ENCODE results near the gene SELP. TPM values are rescaled to one million over a fixed set of nuclear protein-coding genes. Genes with fewer than 3 reads are reported as not detected.
"Not testable (repeated sequence)": the region's sequence is repeated elsewhere in the genome, so short reads cannot be mapped to it uniquely, and the experiment has no call there.

The SELP gene
- total RNA-seq, 1 donor from 2014 or later, result not detected

- no peaks in the 10 kb centered on the region for H3K27me3 ChIP-seq
- H3K27ac Mint-ChIP-seq, result no peak overlapping the region
- no peaks in the 10 kb centered on the region for H3K79me2 ChIP-seq (ENCODE audit: low read depth)
- no peaks in the 10 kb centered on the region for H3K36me3 Mint-ChIP-seq
- H4K20me1 ChIP-seq (ENCODE audit: low read depth), result no peaks in the 10 kb centered on the region
- TF ChIP-seq, protein P1, sequence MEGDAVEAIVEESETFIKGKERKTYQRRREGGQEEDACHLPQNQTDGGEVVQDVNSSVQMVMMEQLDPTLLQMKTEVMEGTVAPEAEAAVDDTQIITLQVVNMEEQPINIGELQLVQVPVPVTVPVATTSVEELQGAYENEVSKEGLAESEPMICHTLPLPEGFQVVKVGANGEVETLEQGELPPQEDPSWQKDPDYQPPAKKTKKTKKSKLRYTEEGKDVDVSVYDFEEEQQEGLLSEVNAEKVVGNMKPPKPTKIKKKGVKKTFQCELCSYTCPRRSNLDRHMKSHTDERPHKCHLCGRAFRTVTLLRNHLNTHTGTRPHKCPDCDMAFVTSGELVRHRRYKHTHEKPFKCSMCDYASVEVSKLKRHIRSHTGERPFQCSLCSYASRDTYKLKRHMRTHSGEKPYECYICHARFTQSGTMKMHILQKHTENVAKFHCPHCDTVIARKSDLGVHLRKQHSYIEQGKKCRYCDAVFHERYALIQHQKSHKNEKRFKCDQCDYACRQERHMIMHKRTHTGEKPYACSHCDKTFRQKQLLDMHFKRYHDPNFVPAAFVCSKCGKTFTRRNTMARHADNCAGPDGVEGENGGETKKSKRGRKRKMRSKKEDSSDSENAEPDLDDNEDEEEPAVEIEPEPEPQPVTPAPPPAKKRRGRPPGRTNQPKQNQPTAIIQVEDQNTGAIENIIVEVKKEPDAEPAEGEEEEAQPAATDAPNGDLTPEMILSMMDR (IDR thresholded peaks at IDR 0.05), result no peak
- TF ChIP-seq EZH2 (IDR thresholded peaks at IDR 0.05) (no peak), EZH2phosphoT487 (IDR thresholded peaks at IDR 0.05) (no peak)
- peaks cover 5% of the 10 kb centered on the region for H3K27me3 Mint-ChIP-seq (ENCODE audit: insufficient read depth, low read depth)
- H3K4me3 ChIP-seq, result no peak overlapping the region
- no peak overlapping the region for H3K9ac ChIP-seq
- no peak for DNase-seq (ENCODE audit: low spot score)
- no peak overlapping the region for H3K27ac ChIP-seq
- H3F3A ChIP-seq (ENCODE audit: low read depth), result no peaks in the 10 kb centered on the region
- H3K36me3 ChIP-seq, result no peaks in the 10 kb centered on the region
- no peaks in the 10 kb centered on the region for H3K9me3 ChIP-seq (ENCODE audit: low read depth)
- H3K4me2 ChIP-seq, result no peak overlapping the region
- H3K9me3 Mint-ChIP-seq, result no peaks in the 10 kb centered on the region
- H3K4me1 ChIP-seq, result no peaks in the 10 kb centered on the region
- H2AFZ ChIP-seq (replicated peaks), result no peak overlapping the region
- no peak overlapping the region for H3K4me3 Mint-ChIP-seq
- no peaks in the 10 kb centered on the region for H3K4me1 Mint-ChIP-seq
These were observed 40.9 kb upstream of the SELP start for GRCh38 chr1:169670836-169671235.

GRCh38 chr1:169670244-169670643 is 40.3 kb upstream of the SELP start:
- not testable (repeated sequence) for H3K4me3 Mint-ChIP-seq; H2AFZ ChIP-seq (replicated peaks); H4K20me1 ChIP-seq (ENCODE audit: low read depth); H3K4me1 Mint-ChIP-seq; H3K4me1 ChIP-seq; H3K36me3 Mint-ChIP-seq; DNase-seq (ENCODE audit: low spot score); H3K9me3 ChIP-seq (ENCODE audit: low read depth); H3K36me3 ChIP-seq; H3K4me2 ChIP-seq; H3K9me3 Mint-ChIP-seq; H3F3A ChIP-seq (ENCODE audit: low read depth); H3K27ac ChIP-seq; H3K27me3 ChIP-seq; H3K27me3 Mint-ChIP-seq (ENCODE audit: insufficient read depth, low read depth); H3K9ac ChIP-seq; H3K79me2 ChIP-seq (ENCODE audit: low read depth); H3K4me3 ChIP-seq; H3K27ac Mint-ChIP-seq

DNA sequence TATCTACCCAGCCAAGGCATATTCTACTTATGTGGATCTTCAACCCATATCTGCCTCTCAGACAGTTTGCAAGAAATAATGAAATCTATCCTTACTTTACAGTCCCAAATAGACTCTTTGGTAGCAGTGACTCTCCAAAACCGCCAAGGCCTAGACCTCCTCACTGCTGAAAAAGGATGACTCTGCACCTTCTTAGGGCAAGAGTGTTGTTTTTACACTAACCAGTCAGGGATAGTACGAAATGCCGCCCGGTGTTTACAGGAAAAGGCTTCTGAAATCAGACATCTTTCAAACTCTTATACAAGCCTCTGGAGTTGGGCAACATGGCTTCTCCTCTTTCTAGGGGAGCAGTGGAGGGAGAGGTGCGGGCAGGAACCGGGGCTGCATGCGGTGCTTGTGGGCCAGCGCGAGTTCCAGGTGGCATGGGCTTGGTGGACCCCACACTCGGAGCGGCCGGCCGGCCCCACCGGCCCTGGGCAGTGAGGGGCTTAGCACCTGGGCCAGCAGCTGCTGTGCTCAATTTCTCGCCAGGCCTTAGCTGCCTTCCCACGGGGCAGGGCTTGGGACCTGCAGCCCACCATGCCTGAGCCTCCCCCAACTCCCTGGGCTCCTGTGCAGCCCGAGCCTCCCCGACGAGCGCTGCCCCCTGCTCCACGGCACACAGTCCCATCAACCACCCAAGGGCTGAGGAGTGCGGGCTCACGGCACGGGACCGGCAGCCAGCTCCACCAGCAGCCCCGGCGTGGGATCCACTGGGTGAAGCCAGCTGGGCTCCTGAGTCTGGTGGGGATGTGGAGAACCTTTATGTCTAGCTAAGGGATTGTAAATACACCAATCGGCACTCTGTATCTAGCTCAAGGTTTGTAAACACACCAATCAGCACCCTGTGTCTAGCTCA is 38.0 kb upstream of the SELP start:
- not testable (repeated sequence) for H3K9me3 Mint-ChIP-seq; H3K9me3 ChIP-seq (ENCODE audit: low read depth); H3K36me3 Mint-ChIP-seq; H3K4me3 ChIP-seq; H3K36me3 ChIP-seq; H4K20me1 ChIP-seq (ENCODE audit: low read depth); H3K4me1 Mint-ChIP-seq; DNase-seq (ENCODE audit: low spot score); H3K27ac Mint-ChIP-seq; H3K4me1 ChIP-seq; H3F3A ChIP-seq (ENCODE audit: low read depth); H3K27ac ChIP-seq; H3K27me3 ChIP-seq; H3K4me3 Mint-ChIP-seq; H2AFZ ChIP-seq (replicated peaks); H3K79me2 ChIP-seq (ENCODE audit: low read depth); H3K27me3 Mint-ChIP-seq (ENCODE audit: insufficient read depth, low read depth); H3K4me2 ChIP-seq; H3K9ac ChIP-seq

- H3F3A ChIP-seq (ENCODE audit: low read depth); H3K4me3 ChIP-seq; H3K79me2 ChIP-seq (ENCODE audit: low read depth); H3K27me3 Mint-ChIP-seq (ENCODE audit: insufficient read depth, low read depth); H3K27ac ChIP-seq; H2AFZ ChIP-seq (replicated peaks); H3K4me3 Mint-ChIP-seq; H3K9me3 Mint-ChIP-seq; H3K27me3 ChIP-seq; H3K36me3 ChIP-seq; H3K4me1 ChIP-seq; H3K4me1 Mint-ChIP-seq; DNase-seq (ENCODE audit: low spot score); H3K36me3 Mint-ChIP-seq; H3K4me2 ChIP-seq; H3K9ac ChIP-seq; H3K27ac Mint-ChIP-seq; H4K20me1 ChIP-seq (ENCODE audit: low read depth); H3K9me3 ChIP-seq (ENCODE audit: low read depth): not testable (repeated sequence)
These were observed 37.3 kb upstream of the SELP start for GRCh38 chr1:169667227-169667639.

- not testable (repeated sequence) for H3K27ac ChIP-seq; H3K36me3 Mint-ChIP-seq; H3K27me3 ChIP-seq; H3F3A ChIP-seq (ENCODE audit: low read depth); H3K4me1 ChIP-seq; H3K4me1 Mint-ChIP-seq; DNase-seq (ENCODE audit: low spot score); H2AFZ ChIP-seq (replicated peaks); H3K36me3 ChIP-seq; H3K4me3 Mint-ChIP-seq; H3K27me3 Mint-ChIP-seq (ENCODE audit: insufficient read depth, low read depth); H3K9me3 ChIP-seq (ENCODE audit: low read depth); H3K27ac Mint-ChIP-seq; H3K4me3 ChIP-seq; H4K20me1 ChIP-seq (ENCODE audit: low read depth); H3K9ac ChIP-seq; H3K9me3 Mint-ChIP-seq; H3K79me2 ChIP-seq (ENCODE audit: low read depth); H3K4me2 ChIP-seq
These were observed 32.8 kb upstream of the SELP start for GRCh38 chr1:169662680-169663079.

- not testable (repeated sequence) for H3K4me1 ChIP-seq; H3K9me3 ChIP-seq (ENCODE audit: low read depth); H3K27ac Mint-ChIP-seq; H3K27me3 ChIP-seq; H3K4me3 ChIP-seq; H3K4me2 ChIP-seq; H3K4me1 Mint-ChIP-seq; H3K27ac ChIP-seq; H3K9me3 Mint-ChIP-seq; H3K9ac ChIP-seq; H3F3A ChIP-seq (ENCODE audit: low read depth); DNase-seq (ENCODE audit: low spot score); H3K4me3 Mint-ChIP-seq; H3K36me3 Mint-ChIP-seq; H3K79me2 ChIP-seq (ENCODE audit: low read depth); H4K20me1 ChIP-seq (ENCODE audit: low read depth); H2AFZ ChIP-seq (replicated peaks); H3K36me3 ChIP-seq; H3K27me3 Mint-ChIP-seq (ENCODE audit: insufficient read depth, low read depth)
These were observed 31.1 kb upstream of the SELP start for GRCh38 chr1:169661066-169661465.

DNA sequence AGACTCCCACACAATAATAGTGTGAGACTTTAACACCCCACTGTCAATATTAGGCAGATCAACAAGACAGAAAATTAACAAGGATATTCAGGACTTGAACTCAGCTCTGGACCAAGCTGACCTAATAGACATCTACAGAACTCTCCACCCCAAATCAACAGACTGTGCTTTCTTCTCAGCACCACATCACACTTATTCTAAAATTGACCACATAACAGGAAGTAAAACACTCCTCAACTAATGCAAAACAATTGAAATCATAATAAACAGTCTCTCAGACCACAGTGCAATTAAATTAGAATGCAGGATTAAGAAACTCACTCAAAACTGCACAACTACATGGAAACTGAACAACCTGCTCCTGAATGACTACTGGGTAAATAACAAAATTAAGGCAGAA is 28.9 kb upstream of the SELP start:
- not testable (repeated sequence) for H3K9ac ChIP-seq; H3K9me3 Mint-ChIP-seq; H2AFZ ChIP-seq (replicated peaks); H3K79me2 ChIP-seq (ENCODE audit: low read depth); DNase-seq (ENCODE audit: low spot score); H3K4me2 ChIP-seq; H3K9me3 ChIP-seq (ENCODE audit: low read depth); H3K36me3 Mint-ChIP-seq; H4K20me1 ChIP-seq (ENCODE audit: low read depth); H3K27ac Mint-ChIP-seq; H3K4me1 ChIP-seq; H3K36me3 ChIP-seq; H3F3A ChIP-seq (ENCODE audit: low read depth); H3K4me3 Mint-ChIP-seq; H3K4me1 Mint-ChIP-seq; H3K27ac ChIP-seq; H3K27me3 ChIP-seq; H3K4me3 ChIP-seq; H3K27me3 Mint-ChIP-seq (ENCODE audit: insufficient read depth, low read depth)
